Stimulated activated CD4-positive, alpha-beta T cell treated with anti-CD3 and anti-CD28 coated beads, Interleukin-2, amount 100 ng/mL, for 48 hours (primary cell): Measurements from ENCODE around the gene FUT4.
"Not testable (repeated sequence)": the region's sequence is repeated elsewhere in the genome, so short reads cannot be mapped to it uniquely, and the experiment has no call there.

Experiments used
- DNase-seq, 2 donors: peaks; one replicate each; pipeline ENCODE4 v3.0.0-alpha.2; 2020

Gene FUT4, protein sequence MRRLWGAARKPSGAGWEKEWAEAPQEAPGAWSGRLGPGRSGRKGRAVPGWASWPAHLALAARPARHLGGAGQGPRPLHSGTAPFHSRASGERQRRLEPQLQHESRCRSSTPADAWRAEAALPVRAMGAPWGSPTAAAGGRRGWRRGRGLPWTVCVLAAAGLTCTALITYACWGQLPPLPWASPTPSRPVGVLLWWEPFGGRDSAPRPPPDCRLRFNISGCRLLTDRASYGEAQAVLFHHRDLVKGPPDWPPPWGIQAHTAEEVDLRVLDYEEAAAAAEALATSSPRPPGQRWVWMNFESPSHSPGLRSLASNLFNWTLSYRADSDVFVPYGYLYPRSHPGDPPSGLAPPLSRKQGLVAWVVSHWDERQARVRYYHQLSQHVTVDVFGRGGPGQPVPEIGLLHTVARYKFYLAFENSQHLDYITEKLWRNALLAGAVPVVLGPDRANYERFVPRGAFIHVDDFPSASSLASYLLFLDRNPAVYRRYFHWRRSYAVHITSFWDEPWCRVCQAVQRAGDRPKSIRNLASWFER

DNA sequence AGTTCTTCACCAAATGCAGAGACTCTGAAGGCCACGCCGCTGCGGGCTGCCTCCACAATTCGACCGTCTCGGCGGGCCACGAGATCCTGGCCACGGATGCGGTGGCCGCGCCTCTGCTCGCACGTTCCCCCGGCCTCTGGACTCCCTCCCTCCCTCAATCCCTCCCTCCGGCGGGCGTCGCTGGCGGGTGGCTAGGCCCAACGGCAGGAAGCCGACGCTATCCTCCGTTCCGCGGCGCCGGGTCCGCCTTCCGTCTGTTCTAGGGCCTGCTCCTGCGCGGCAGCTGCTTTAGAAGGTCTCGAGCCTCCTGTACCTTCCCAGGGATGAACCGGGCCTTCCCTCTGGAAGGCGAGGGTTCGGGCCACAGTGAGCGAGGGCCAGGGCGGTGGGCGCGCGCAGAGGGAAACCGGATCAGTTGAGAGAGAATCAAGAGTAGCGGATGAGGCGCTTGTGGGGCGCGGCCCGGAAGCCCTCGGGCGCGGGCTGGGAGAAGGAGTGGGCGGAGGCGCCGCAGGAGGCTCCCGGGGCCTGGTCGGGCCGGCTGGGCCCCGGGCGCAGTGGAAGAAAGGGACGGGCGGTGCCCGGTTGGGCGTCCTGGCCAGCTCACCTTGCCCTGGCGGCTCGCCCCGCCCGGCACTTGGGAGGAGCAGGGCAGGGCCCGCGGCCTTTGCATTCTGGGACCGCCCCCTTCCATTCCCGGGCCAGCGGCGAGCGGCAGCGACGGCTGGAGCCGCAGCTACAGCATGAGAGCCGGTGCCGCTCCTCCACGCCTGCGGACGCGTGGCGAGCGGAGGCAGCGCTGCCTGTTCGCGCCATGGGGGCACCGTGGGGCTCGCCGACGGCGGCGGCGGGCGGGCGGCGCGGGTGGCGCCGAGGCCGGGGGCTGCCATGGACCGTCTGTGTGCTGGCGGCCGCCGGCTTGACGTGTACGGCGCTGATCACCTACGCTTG, at the start of gene FUT4:
Gene FUT4, plus strand, starts transcription at position 227 of the 951 bp plus-strand sequence. Its CDS starts 213 bp downstream, at position 440.
- DNase-seq = peak; percentile 63 to 64

DNA sequence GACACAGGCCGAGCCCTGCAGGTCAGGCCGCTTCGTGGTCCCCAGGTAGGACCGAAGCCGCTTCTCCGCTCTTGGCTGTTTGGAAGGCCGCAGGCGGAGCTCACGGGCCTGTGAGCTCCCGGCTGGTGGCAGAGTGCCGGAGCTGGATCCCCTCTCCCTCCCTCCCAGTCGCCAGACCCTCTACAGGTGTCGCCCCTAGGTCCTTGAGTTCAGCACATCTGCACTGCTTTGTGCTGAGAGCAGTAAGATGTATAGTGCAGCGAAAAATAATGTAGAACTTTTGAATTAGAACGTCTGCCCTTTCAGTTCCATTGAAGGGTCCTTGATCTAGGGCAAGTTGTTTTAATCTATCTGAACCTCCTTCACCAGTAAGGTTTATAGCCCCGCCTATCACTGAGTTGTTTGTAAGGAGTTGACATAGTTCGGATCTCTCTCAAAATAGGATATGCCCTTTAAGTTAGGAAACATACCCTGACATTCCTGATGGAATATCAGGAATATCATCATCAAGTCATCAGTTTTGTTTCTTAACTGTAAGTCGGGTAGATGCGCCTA, 49.5 kb upstream of the FUT4 start:
- DNase-seq = no peak

DNA sequence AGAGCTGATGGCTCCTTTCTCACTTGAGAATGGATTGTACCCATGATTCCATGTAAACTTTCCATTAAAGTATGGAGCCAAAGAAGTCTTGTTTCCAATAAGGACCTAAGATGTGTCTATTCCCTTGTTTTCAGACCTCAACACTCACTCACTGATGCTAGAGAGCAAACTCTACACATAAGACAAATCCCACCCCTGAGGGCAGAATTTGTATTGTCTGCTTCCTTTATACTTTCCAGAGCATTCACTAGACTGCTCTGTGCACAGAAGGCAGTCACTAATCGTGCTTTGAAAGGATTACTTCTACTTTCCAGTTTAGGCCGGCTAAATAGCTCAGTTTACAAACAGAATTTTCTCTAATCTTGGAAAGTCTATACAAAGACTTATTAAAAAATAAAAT, 43.5 kb upstream of the FUT4 start:
- DNase-seq = no peak

DNA sequence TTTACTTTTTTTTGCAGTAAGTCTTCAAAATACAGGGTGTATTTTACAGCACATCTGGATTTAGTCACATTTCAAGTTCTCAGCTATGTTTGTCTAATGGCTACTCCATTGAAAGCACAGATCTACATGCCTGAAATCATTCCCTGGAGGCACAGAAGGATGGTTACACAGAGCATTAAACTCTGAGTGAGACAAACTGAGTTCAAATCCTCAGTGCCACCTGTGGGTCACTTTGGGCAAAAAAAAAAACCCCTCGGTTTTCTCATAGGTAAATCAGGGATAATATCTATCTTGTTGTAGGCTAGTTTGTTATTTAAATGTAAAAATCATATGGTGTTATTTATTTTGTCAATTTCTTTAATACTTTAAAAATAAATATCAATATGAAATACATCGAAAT, 42.2 kb upstream of the FUT4 start:
- DNase-seq = no peak

DNA sequence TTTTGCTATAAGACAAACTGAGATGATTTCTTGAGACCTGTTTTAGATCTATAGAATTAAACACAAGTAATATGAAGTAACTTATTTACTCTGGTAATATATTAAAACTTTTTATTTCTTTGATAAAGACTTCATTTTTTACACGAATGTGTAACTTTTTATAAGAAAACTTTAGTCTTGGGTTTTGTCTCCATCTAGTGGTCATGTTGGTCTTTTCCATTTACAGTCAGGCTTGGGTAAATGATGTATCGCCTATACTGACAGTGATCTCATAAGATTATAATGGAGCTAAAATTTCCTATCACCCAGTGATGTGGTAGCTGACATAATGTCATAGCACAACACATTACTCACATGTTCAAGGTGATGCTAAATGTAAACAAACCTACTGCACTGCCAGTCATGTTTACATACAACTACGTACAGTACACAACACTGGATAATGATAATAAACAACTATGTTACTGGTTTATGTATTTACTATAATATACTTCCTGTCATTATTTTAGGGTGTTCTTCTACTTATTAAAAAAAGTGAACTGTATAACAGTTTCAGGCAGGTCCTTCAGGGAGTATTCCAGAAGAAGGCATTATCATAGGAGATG, 38.9 kb upstream of the FUT4 start:
- no peak for DNase-seq

DNA sequence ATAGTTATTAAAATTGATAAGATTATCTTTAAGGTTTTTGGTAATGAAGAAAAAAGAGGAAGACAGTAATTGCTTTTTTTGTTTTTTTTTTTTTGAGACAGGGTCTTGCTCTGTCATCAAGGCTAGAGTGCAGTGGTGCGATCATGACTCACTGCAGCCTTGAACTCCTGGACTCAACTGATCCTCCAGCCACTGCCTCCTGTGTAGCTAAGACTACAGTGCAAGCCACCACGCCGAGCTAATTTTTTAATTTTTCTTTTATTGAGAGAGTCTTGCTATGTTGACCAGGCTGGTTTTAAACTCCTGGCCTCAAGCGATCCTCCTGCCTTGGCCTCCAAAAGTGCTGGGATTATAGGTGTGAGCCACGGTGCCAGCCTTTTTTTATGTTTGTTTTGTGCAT, 37.2 kb upstream of the FUT4 start:
- not testable (repeated sequence) for DNase-seq

DNA sequence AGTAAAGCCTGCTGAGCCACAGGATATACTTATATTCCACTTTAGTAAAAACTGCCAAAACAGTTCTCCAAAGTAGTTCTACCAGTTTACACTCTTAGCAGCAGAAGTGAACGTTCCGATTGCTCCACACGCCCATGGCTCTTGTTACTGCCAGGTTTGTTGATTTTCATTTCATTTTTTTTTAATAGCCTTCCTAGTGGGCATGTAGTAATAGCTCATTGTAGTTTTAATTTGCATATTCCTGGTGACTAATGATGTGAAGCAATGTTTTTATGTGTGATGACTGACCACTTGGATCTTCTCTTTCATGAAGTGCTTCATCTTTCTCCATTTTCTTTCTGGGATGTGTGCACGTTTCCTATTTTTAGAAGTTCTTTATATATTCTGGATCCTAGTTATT, 36.2 kb upstream of the FUT4 start:
- no peak for DNase-seq

DNA sequence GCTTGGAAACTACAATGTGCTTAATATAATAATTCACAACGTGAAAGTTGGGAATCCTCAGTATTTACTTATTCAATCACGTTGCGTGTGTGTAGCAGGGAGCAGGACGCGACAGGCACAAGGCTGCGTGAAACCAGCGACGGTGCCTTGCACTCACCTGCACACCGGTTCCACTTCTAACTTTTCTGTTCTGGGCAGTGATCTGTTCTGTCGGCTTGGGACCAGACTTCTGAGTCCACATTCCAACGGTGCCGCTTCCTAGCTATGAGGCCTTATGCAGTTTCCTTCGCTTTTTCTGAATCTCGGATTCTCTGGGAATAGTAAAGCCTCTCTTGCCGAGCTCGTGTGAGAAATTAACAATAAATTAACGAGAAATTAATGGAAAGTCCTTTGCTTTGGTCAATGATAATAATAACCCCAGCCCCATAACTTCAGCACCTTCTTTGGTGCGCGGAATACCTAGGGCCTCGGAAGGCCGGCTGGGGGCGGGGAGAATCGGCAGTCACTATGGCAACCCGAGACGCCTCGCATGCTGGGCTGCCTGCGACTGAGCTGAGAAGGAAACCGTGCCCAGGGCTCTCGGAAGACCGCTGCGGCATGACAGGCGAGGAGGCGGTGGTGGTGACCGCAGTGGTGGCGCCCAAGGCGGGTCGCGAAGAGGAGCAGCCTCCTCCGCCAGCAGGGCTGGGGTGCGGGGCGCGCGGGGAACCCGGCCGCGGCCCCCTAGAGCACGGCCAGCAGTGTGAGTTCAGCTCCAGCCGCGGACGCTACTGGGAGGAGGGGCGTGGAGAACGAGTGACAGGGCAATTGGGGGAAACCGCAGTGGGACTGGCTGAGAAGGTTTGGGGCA, 31.6 kb upstream of the FUT4 start, which contains the start of gene C11orf97:
Gene C11orf97, plus strand, starts transcription at position 530 of the 850 bp plus-strand sequence. Its CDS starts 68 bp downstream, at position 598.
- DNase-seq = peak; percentile 37 to 42

DNA sequence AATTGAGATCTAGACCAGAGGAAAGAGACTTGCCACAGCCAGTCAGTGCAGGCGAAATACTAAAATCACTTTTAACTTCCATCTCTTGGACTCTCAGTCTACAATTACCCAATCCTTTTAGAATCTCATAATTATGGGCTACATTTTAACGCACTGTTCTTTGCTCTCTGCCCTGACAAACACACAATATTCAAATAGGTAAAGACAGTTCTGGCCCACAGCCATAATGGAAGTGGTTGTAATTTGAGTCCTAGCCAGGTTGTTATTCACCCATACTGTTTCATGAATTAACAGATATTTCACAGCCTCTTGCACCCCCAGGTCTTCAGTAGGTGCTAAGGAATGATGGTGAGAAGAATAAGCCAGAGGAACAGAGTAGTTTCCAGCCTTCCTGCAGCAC, 30.6 kb upstream of the FUT4 start:
- no peak for DNase-seq

DNA sequence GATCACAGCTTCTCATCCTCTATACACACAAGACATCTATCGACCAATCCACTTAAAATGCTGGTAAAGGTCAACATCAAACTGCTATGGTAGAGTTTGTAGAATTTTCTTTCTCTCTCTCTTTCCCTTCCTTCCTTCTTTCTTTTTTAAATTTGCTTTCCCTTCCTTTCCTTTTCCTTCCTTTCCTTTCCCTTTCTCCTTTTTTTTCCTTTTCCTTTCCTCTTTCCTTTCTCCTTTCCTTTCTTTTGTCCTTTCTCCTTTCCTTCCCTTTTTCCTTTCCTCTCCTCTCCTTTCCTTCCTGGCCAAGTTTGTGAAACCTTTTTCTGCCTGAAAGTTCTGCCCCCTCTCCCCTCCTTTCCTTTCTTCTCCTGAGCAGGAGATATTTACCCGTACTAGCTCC, 28.3 kb upstream of the FUT4 start:
- no peak for DNase-seq

DNA sequence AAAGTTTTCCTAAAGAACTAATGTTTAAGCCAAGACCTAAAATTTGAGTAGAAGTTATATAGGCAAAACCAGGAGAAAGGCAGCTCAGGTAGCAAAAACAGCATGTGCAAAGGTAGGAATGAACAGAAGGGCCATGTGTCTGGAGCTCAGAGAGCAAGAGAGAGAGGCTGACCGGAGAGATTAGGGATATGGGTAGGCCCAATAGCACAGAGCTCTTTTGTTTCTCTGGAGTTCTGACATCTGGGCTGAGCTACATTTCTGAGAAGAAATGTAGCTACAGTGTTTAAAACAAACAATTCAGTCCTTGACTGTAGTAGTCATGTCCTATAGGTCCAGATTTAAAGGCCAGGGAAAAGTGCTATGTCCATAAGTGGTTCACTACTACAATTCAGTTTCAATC, 27.0 kb upstream of the FUT4 start:
- no peak for DNase-seq

DNA sequence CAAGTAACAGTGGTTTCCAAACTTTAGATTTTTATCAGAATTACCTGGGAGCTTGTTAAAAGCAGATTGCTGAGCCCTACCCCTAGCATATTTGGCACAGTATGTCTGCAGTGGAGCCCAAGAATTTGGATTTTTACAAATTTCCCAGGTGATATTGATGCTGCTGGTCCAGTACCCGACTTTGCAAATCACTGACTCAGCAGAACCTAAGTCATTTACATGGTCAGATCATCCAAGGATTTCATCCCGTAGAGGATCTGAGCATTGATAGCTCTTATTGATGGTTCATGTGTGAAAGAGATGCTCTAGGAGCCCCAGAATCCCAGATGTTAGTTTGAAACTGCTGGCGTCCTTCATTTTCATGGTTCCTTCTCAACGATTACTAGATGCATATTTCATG, 25.4 kb upstream of the FUT4 start:
- no peak for DNase-seq

DNA sequence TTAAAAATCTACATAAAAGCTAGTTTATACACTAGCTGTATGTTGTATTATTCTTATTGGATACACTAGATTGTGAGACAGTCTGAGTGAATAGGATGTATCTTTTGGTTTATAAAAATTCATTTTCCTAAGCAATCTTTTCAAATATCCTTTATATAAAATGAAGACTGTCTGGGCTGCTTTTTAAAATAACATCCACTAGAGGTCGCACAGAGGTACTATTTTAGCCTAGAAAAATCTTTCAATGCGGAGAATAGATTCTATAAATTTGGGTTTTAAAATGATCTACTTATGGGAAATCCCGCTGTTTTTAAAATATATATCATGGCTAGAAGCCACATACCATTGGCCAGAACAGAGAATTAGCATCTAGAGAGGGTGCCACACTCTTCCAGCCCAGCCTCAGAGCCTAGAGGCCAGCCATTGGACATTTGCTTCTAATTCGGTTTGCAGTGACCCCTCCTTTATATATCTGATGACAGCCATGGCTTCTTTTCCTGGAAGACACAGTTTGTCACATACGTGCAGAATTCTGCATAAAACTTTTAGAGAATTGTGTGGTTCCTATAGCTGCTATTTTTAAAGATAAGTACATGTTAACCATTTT, 24.1 kb upstream of the FUT4 start:
- DNase-seq = no peak

DNA sequence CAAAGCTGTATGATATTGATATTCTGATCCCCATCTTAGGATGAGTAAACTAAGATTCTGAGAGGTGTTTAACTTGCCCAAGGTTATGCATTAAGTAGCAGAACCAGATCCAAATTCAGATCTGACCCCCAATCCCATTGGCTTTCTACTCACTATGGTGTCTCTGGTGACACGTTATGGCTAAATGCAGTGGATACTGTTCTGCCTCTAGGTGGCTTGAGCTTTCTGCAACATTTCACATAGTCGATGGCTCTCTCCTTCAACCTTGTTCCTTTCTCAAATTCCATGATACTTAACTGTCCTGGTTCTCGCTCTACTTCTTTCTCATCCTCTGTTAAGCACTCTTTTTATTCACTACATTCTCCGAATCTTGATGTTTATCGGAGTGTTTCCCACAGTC, 22.0 kb upstream of the FUT4 start:
- no peak for DNase-seq

DNA sequence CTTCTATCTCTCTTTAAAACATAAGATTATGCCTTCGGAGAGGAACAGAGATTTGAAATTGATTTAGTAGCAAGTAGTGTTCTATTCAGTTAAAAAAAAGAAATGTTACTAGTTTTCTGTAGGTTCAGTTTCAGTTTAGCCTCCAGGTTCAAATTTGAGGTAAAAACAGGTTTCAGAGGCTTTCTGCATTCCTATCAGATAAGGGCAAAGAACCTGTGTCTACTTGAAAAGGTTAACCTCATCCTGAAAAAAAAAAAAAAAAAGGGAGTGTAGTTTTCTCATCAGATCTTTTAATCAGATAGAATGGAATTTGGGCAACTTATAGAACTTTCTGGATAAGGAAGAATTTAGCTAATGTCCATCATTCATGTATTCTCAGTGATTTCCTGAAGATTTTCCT, 19.4 kb upstream of the FUT4 start:
- no peak for DNase-seq

DNA sequence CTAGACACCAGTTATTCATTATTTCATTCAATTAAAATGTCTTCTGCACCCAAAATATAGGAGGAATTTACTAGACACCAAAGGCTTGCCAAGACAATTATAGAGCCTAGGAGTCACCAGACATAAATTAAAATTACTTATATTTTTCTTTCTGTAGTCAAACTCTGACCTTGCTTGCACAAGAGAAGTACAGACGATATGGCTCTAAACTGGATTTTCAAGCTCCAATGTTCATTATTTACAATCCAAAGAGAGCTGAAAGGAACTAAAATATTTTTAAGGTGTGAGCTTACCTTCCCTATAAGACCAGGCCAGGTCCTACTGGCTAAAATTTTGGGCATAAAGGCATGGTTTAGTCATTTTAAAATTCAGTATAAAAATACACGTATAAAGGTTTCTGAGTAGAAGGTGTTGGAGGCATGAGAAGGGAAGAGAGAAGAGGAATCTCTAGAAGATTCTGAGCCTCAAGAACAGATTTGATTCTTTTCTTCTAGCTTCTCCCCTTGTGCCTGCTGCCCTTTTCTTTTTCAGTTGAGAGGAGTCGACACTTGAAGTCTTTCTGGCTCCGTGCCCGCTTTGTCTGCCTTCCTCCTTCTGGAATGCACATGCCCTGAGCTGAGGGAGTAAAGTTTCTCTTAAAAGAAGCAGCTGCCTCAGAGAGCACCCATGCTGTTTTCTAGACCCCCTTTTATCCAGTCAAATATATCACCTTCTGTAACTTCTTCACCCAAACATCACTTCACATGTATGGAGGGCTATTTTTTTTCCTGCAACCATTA, 18.0 kb upstream of the FUT4 start:
- no peak for DNase-seq

DNA sequence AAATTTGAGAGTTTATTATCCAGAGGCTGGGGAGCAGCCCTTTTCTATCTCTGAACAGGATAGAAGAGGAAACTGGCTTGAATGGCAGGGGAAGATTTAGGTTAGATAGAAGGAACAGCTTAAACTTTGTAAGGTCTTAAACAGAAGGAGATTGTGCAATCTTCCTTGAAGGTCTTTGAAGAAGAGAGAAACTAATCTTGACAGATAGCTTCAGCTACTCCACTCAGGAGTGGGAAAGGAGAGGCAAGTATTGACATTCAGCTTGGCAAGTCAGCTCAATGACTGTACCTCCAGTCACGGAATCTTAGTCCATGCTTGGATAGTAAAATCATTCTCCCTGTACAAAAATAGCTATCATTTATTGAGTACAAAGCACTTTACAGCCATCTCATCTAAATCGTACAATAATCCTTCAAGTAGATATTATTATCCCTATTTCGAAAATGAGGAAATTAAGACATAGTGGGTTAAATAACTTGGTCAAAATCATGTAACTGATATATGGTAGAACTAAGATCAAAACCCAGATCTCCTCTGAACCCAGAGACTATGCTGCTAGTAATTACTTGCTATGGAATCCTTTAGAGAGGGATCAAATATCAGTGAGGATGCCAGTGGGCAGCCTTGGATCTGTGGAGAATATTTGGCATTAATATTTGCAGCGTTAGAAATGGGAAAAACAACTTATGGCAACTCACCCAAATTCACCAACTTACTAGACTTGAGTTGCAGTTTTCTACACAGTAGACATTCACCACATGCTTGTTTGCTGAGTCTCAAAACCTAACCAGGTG, 16.9 kb upstream of the FUT4 start:
- DNase-seq = no peak

DNA sequence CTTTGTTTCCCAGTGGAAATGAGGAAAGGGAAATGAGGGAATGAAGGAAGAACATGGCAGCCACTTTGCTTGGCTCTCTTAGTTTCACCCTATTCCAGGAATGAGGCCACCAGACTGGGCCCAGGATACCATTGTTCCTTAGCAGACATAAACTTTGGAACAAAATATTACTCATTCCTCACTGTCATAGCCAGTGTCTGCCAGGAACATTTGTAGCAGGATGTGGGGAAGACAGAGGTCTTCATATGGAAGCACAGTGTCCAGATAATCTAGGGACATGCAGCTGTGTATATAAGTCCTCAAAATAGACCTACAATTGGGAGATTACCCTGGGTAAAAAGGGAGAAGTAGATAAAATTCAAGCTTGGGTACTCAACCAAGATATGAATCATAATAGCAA, 15.2 kb upstream of the FUT4 start:
- DNase-seq = no peak

DNA sequence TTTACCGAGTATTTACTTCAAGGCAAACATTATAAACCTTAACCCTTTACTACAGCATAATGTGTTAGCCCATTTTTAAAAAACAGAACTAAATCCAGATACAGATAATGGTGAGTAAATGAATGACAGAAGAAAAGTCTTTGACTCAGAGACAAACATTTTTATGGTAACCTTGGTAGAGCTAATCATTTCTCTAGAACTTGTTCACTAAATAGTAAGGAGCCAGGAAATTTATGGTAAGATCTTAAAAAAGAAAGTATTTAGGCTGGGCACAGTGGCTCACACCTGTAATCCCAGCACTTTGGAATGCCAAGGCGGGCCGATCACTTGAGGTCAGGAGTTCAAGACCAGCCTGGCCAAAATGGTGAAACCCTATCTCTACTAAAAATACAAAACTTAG, 11.5 kb upstream of the FUT4 start:
- DNase-seq = no peak

DNA sequence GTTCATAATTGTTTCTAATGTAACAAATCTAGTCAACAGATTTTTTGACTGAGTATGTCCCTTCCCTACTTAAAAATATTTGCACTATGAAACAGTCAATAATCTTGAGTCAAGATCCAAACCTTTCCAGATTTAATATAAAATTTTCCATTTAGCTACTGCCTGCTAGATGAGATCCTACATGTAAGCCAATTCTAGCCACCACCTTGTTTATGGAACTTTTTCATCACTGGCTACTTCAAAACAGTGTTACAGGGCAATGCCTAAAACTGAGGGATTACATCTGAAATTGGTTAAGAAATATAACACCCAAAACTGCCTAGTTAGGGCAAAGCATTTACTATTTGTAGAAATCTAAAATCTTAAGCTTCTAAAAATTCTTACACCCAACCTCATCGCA, 10.5 kb upstream of the FUT4 start:
- DNase-seq = no peak
